Activated CD8-positive, alpha-beta memory T cell treated with anti-CD3 and anti-CD28 coated beads for 48 hours (primary cell): ENCODE results near the gene CD24.
"Not testable (repeated sequence)": the region's sequence is repeated elsewhere in the genome, so short reads cannot be mapped to it uniquely, and the experiment has no call there.

Source experiments
- DNase-seq, 3 experiments: peaks; one replicate each; pipeline ENCODE4 v3.0.0-alpha.2; 2020; ENCODE audit warnings: low read depth in 2 of 3, low spot score in 2 of 3

CD24 gene

GRCh38 chr6:106970769-106971168 lies 3.8 kb downstream of the CD24 start:
- not testable (repeated sequence) for DNase-seq

GRCh38 chr6:106967936-106968555 lies 6.5 kb downstream of the CD24 start:
- DNase-seq = no peak

- no peak for DNase-seq
Observed at GRCh38 chr6:106966671-106967640, 7.6 kb downstream of the CD24 start.

- no peak for DNase-seq
Observed at GRCh38 chr6:106966229-106966628, 8.3 kb downstream of the CD24 start.

- no peak for DNase-seq
Observed at GRCh38 chr6:106964954-106965353, 9.6 kb downstream of the CD24 start.

GRCh38 chr6:106964099-106964498 lies 10.4 kb downstream of the CD24 start:
- DNase-seq = no peak

- no peak for DNase-seq
Observed at GRCh38 chr6:106963544-106963943, 11.0 kb downstream of the CD24 start.

- no peak for DNase-seq
Observed at GRCh38 chr6:106961801-106962200, 12.7 kb downstream of the CD24 start.

GRCh38 chr6:106961136-106961535 lies 13.4 kb downstream of the CD24 start:
- DNase-seq = no peak

GRCh38 chr6:106959985-106960384 lies 14.5 kb downstream of the CD24 start:
- no peak for DNase-seq

- DNase-seq = no peak
Observed at GRCh38 chr6:106939848-106940247, 34.7 kb downstream of the CD24 start.

- DNase-seq = no peak
Observed at GRCh38 chr6:106939208-106939607, 35.3 kb downstream of the CD24 start.

GRCh38 chr6:106927531-106928398 lies 46.8 kb downstream of the CD24 start:
- DNase-seq = peak in 1 of 3 experiments; percentile 3

- no peak for DNase-seq
Observed at GRCh38 chr6:106925948-106926347, 48.6 kb downstream of the CD24 start.

- DNase-seq = no peak
Observed at GRCh38 chr6:106924694-106925523, 49.6 kb downstream of the CD24 start.

GRCh38 chr6:106922626-106923025 lies 51.9 kb downstream of the CD24 start:
- DNase-seq = no peak
